OCI-LY1 (cell line): Measurements from ENCODE around the gene ABCC3.
A peak's percentile ranks its signal among the peaks of the same experiment; 100 is the strongest.

Source experiments
- EZH2 ChIP-seq: fragments of 200-600 bp; sonication (generic), shearing (Covaris generic); IDR thresholded peaks from 2 replicates; pipeline ENCODE4 v1.8.0; 2017; ENCODE audit warnings: borderline replicate concordance, mixed run types, mild to moderate bottlenecking, antibody characterized with exemption, low read length, moderate library complexity, mixed read lengths
- TF ChIP-seq, protein P1 (sequence below): fragments of 200-600 bp; sonication (generic), shearing (Covaris generic); IDR thresholded peaks from 2 replicates; pipeline ENCODE4 v1.5.1; 2017; ENCODE audit warnings: mild to moderate bottlenecking, antibody characterized with exemption, low read length, moderate library complexity, mixed read lengths

DNA sequence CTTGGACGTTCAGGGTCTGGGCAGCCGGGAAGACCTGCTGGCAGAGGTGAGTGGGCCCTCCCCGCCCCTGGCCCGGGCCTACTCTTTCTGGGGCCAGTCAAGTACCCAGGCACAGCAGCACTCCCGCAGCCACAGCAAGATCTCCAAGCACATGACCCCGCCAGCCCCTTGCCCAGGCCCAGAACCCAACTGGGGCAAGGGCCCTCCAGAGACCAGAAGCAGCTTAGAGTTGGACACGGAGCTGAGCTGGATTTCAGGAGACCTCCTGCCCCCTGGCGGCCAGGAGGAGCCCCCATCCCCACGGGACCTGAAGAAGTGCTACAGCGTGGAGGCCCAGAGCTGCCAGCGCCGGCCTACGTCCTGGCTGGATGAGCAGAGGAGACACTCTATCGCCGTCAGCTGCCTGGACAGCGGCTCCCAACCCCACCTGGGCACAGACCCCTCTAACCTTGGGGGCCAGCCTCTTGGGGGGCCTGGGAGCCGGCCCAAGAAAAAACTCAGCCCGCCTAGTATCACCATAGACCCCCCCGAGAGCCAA lies 8.6 kb upstream of the ABCC3 start:
- TF ChIP-seq, protein P1, sequence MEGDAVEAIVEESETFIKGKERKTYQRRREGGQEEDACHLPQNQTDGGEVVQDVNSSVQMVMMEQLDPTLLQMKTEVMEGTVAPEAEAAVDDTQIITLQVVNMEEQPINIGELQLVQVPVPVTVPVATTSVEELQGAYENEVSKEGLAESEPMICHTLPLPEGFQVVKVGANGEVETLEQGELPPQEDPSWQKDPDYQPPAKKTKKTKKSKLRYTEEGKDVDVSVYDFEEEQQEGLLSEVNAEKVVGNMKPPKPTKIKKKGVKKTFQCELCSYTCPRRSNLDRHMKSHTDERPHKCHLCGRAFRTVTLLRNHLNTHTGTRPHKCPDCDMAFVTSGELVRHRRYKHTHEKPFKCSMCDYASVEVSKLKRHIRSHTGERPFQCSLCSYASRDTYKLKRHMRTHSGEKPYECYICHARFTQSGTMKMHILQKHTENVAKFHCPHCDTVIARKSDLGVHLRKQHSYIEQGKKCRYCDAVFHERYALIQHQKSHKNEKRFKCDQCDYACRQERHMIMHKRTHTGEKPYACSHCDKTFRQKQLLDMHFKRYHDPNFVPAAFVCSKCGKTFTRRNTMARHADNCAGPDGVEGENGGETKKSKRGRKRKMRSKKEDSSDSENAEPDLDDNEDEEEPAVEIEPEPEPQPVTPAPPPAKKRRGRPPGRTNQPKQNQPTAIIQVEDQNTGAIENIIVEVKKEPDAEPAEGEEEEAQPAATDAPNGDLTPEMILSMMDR, result peak; percentile 67
- TF ChIP-seq EZH2, result no peak
